ENCODE measurements around the gene CHM.

The CHM gene

GRCh38 chrX:85836868-85837267, 210.5 kb downstream of the CHM start:
- DNase-seq (ENCODE audit: extremely low read depth, low read depth): peak; percentile 3

DNA sequence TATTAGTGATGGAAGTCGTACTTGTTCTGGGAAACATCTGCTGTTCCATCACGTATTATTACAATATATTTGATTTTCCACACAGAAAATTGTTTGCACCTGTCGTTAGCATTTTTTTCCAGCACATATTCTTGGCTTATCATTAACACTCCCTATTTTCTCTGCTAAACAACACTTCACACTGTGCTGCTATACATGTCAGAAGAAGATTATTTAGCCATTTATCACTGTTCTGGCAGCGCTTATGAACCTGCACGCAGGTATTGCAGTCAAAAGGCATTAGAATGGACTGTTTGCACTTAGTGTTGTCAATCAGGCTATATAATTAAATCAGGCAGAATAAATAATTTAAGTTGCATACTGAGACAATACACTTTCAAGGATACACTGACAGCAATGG, 218.6 kb downstream of the CHM start:
- DNase-seq (ENCODE audit: extremely low read depth, low read depth): no peak
- TF ChIP-seq CTCF (IDR thresholded peaks at IDR 0.05; ENCODE audit: low read depth, low read length): no peak

More at GRCh38 chrX:85836868-85837267, 210.5 kb downstream of the CHM start:
- no peak for TF ChIP-seq CTCF (IDR thresholded peaks at IDR 0.05; ENCODE audit: low read depth, low read length)

GRCh38 chrX:85815203-85815751, 232.1 kb downstream of the CHM start:
- DNase-seq (ENCODE audit: extremely low read depth, low read depth): no peak
- no peak for TF ChIP-seq CTCF (IDR thresholded peaks at IDR 0.05; ENCODE audit: low read depth, low read length)

All from AG09319 (cell line).